Mesodermal cell (in vitro differentiated cells): ENCODE results near the gene MRPL10. TPM values are rescaled to one million over a fixed set of nuclear protein-coding genes. Genes with fewer than 3 reads are reported as not detected.

Source experiments
- H3K27ac ChIP-seq: 2 replicates; pipeline ENCODE4 v1.7.0; 2013; ENCODE audit warnings: mild to moderate bottlenecking, low read depth, low read length, moderate library complexity; ENCODE audit not compliant: severe bottlenecking
- H3K36me3 ChIP-seq: 2 replicates; pipeline ENCODE4 v1.7.1; 2013; ENCODE audit warnings: mild to moderate bottlenecking, low read length, moderate library complexity; ENCODE audit not compliant: control insufficient read depth, insufficient read depth
- H3K4me1 ChIP-seq: one replicate; pipeline ENCODE4 v1.7.1; 2013; ENCODE audit warnings: mild to moderate bottlenecking, low read length; ENCODE audit not compliant: insufficient read depth, control insufficient read depth, poor library complexity, severe bottlenecking
- H3K4me3 ChIP-seq: 2 replicates; pipeline ENCODE4 v1.7.0; 2013; ENCODE audit warnings: low read length, control low read depth, mild to moderate bottlenecking; ENCODE audit not compliant: insufficient read depth, poor library complexity, severe bottlenecking; ENCODE audit errors: extremely low read depth
- H3K9me3 ChIP-seq: 2 replicates; pipeline ENCODE4 v1.7.1; 2013; ENCODE audit warnings: mild to moderate bottlenecking, low read length, moderate library complexity; ENCODE audit not compliant: control insufficient read depth
- WGBS, 2 experiments: methylation state at CpG; one replicate each; pipeline ENCODE4 v1.1.5; 2013; ENCODE audit warnings: missing lambda C conversion rate in 2 of 2; ENCODE audit not compliant: insufficient coverage in 2 of 2; 5-methylcytosine and 5-hydroxymethylcytosine counted together
- polyA plus RNA-seq, 2 experiments: library from polyadenylated mRNA; stranded (reverse); fragments of 50-300 nt; gene quantifications; one replicate each; pipeline ENCODE4 v1.2.3, GENCODE V29; 2013

The MRPL10 gene
- polyA plus RNA-seq (2013, experiment 1 of 2), result 77.2 TPM
- polyA plus RNA-seq (2013, experiment 2 of 2), result 79.2 TPM

DNA sequence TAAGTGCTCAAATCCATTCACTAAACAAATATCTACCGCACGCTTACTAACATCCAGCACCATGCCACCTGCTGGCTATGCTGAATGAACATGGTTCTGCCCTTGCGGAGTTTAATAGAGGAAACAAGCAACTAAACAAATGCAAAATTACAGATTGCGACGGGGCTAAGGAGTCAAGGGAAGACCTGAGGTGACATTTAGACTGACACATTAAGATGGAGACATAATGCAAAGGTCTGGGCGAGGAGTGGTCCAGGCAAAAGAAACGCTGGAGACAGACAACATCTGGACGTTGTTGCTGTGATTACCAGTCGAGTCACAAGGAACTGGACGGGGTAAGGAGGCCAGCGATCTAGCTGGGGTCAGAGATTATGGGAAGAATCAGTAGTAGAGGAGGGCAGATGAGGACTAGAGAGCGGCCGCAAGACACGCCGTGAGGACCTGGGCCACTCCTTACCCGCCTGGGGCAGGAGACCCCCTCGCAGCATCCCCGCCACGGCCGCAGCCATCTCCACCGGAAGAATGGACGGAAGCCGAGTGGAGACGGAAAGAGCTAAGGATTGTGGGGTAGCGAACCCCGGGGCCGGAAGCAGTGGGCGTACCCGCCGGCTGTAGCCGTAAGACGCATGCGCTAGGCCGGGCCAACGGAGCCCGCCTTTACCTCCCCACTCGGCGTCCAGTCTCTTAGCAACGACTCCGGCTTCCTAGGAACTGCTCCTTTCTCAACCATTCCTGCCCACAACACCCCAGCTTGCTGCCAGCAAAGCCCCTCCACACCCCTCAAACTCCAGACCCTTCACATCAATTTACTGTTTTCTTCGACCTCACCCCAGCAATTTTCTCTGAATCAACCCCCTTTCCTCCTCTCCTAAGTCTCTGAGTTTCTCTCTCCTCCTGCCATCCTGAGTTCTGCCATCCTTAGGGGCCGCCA, at the start of gene MRPL10, which contains the start of gene LRRC46:
MRPL10 (minus strand) TSS at position 539 of the 931 bp plus-strand sequence; CDS start at position 509, 30 bp downstream.
LRRC46 (plus strand) TSS at position 668 of the 931 bp plus-strand sequence. CDS start 320 bp downstream, outside the sequence.
- H3K36me3 ChIP-seq, result peaks cover 35% of the 10 kb centered on the region
- H3K4me1 ChIP-seq, result peaks cover 12% of the 10 kb centered on the region
- H3K4me3 ChIP-seq, result peak within 1 kb of the TSS; percentile 65
- no peaks in the 10 kb centered on the region for H3K9me3 ChIP-seq
- peak within 1 kb of the TSS; percentile 39 for H3K27ac ChIP-seq
- 0 to 1% methylated on average over 30 to 33 of the region's 42 CpGs for WGBS, 2 experiments

DNA sequence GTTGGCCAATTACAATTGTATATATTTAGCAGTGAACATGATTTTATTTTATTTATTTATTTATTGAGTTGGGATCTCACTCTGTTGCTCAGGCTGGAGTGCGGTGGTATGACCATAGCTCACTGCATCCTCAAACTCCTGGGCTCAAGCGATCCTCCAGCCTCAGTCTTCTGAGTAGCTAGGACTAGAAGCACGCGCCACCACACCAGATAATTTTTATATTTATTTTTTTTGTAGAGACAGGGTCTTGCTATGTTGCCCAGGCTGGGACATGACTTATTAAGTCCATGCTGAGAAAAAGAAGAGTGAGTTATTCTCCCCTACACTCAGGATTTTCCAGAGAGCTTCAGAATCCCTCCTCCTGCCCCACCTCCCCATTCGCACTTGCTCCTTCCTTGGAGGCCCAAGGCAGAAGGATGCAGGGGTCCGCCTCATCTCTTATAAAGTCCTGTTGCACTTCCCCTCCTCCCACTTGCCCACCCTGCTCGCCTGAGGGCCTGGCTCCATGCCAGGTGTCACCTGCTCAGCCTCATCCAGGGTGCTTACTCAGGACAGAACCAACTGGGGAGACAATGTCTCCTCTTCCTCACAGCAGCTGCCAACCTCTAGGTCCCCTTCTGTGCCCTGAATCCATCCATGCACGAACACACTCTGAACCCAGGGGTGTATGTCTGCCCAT, 48.6 kb upstream of the MRPL10 start:
- peaks cover 39% of the 10 kb centered on the region for H3K4me1 ChIP-seq
- H3K9me3 ChIP-seq, result no peaks in the 10 kb centered on the region
- no peak overlapping the region for H3K27ac ChIP-seq
- no peak overlapping the region for H3K4me3 ChIP-seq
- no peaks in the 10 kb centered on the region for H3K36me3 ChIP-seq
- 83 to 89% methylated on average over 2 to 6 of the region's 8 CpGs for WGBS, 2 experiments

DNA sequence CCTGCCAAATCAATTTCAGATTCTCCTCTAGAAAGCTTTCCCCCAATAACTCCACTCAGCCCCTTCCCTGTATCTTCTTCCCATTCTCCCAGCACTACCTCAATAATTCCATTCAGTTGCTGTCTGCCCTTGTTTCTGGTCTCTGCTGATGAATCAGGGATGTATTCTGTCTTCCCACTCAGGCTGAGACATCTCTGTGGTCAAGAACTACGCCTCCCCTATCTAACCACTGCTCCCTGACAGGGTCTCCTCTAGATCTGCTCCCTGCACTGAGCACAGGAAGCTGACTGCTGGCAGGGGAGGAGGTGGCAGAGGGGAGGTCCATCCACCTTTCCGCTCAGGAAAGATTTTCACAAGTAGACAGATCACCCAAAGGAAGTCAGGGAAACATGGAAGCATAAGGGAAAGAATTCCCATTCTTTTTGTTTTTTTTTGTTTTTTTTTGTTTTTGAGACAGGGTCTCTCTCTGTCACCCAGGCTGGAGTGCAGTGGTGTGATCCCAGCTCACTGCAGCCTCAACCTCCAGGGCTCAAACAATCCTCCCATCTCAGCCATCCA, 47.8 kb upstream of the MRPL10 start:
- peak overlapping the region; percentile 6 for H3K27ac ChIP-seq
- WGBS, 2 experiments, result 80% methylated on average over 1 of the region's 2 CpGs; no CpG with 5 or more reads in 1 of the 2 experiments

GRCh38 chr17:47878203-47879027, 47.1 kb upstream of the MRPL10 start:
- H3K4me3 ChIP-seq, result no peak overlapping the region
- H3K4me1 ChIP-seq, result peaks cover 46% of the 10 kb centered on the region
- H3K27ac ChIP-seq, result peak overlapping the region; percentile 6
- no peaks in the 10 kb centered on the region for H3K9me3 ChIP-seq
- no peaks in the 10 kb centered on the region for H3K36me3 ChIP-seq
- WGBS, 2 experiments, result 58 to 63% methylated on average over 5 to 6 of the region's 10 CpGs

More for the DNA sequence above, 47.8 kb upstream of the MRPL10 start:
- Histone ChIP-seq H3K4me1 (peaks cover 44% of the 10 kb centered on the region), H3K4me3 (no peak overlapping the region), H3K9me3 (no peaks in the 10 kb centered on the region), H3K36me3 (no peaks in the 10 kb centered on the region)

DNA sequence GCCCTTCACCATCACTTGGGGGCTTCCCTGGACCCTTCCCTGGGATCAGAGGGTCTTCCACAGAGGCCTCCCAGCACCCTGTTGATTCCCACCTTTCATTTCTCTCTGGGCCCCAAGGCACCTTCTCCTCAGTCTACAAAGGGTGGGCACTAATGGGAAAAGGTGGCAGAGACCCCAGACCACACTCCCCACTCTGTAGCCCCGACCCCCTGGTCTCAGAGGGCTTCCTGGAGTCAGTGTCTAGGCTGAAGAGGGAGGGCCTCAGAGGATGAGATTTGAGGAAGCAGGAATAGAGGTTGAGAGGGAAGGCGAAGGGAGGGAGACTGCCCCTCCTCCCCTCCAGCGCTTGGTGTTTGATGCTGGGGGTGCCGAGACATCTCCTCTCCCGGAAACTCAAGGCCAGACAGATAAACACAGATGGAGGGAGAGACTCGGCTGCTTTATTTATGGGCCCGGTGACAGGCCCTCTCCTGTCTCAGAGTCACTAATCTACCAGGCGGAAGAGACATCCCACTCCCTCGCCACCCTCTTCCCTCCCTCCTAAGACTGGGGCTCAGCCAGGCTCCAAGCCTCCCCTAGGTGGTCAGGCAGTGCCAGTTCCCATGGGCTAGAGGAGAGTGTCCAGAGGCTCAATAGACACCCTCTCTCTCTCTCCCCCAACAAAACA, 46.2 kb upstream of the MRPL10 start:
- 67 to 75% methylated on average over 2 to 3 of the region's 9 CpGs for WGBS, 2 experiments
- peak overlapping the region; percentile 6 for H3K27ac ChIP-seq

GRCh38 chr17:47875011-47875985, 44.0 kb upstream of the MRPL10 start:
- 52 to 53% methylated on average over 9 to 10 of the region's 11 CpGs for WGBS, 2 experiments
- Histone ChIP-seq H3K27ac (no peak overlapping the region), H3K4me3 (no peak overlapping the region), H3K4me1 (peaks cover 60% of the 10 kb centered on the region), H3K9me3 (no peaks in the 10 kb centered on the region), H3K36me3 (no peaks in the 10 kb centered on the region)

More for the DNA sequence above, 46.2 kb upstream of the MRPL10 start:
- H3K4me1 ChIP-seq, result peaks cover 55% of the 10 kb centered on the region
- no peaks in the 10 kb centered on the region for H3K36me3 ChIP-seq
- H3K4me3 ChIP-seq, result no peak overlapping the region
- H3K9me3 ChIP-seq, result no peaks in the 10 kb centered on the region

GRCh38 chr17:47873200-47874090, 42.1 kb upstream of the MRPL10 start:
- Histone ChIP-seq H3K4me1 (peaks cover 67% of the 10 kb centered on the region), H3K27ac (no peak overlapping the region), H3K36me3 (no peaks in the 10 kb centered on the region), H3K4me3 (no peak overlapping the region), H3K9me3 (no peaks in the 10 kb centered on the region)
- 56 to 64% methylated on average over 4 of the region's 4 CpGs for WGBS, 2 experiments

- Histone ChIP-seq H3K4me1 (peaks cover 60% of the 10 kb centered on the region), H3K27ac (no peak overlapping the region), H3K36me3 (no peaks in the 10 kb centered on the region), H3K9me3 (no peaks in the 10 kb centered on the region), H3K4me3 (peak overlapping the region; percentile 3)
- 9 to 11% methylated on average over 8 to 9 of the region's 15 CpGs for WGBS, 2 experiments
These were observed 41.4 kb upstream of the MRPL10 start for GRCh38 chr17:47872651-47873161.
